ENCODE measurements around the gene DUSP28.

Gene DUSP28

GRCh38 chr2:240588006-240588655, 28.0 kb downstream of the DUSP28 start:
- no peak for DNase-seq

- DNase-seq, result no peak
Observed at GRCh38 chr2:240588669-240589068, 28.5 kb downstream of the DUSP28 start.

GRCh38 chr2:240589375-240589774, 29.2 kb downstream of the DUSP28 start:
- no peak for DNase-seq

DNA sequence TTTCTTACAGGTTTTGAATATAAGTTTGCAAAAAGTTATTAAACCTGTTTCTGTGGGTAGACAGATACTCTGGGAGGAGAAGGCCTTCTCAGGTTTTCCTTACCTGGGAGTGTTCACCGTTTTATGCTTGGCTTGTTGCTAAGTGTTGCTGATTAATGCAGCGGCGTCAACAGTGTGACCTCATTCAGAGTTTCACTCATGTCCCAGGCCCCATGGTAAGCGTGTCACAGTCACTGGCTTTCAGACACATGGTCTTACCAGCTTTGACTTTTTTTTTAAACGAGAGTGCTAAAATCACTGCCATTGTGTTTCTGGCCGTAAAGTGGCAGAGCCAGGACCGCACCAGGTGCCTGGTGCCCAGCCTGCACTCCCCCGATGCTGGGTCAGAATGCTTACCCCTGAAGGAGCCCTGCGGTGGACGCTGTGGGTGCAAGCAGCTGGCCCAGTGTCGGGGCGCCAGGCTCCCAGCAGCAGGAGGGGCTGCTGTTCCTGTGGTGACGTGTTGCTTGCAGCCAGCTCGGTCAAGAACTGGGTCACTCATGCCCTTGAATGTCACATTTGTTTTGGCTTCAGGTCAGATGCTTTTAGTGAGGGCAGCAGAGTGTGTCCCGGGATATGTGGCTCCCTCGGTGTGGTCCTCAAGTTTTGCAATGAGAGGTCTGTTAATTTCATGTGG, 29.8 kb downstream of the DUSP28 start:
- no peak for DNase-seq

DNA sequence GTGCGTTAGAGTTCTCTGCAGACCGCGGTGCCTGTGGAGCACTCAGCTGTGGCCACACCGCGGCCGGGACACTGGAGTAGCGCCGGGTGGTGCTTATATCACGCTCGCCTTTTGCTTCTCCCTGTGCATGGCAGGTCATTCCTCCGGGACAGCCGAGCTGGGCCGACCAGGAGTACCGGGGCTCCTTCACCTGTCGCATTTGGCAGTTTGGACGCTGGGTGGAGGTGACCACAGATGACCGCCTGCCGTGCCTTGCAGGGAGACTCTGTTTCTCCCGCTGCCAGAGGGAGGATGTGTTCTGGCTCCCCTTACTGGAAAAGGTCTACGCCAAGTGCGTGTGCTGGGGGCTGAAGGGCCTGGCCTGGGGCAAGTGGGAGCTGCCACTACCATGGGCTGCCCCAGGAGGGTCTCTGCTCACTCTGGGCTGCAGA, 30.5 kb downstream of the DUSP28 start:
- DNase-seq, result no peak

DNA sequence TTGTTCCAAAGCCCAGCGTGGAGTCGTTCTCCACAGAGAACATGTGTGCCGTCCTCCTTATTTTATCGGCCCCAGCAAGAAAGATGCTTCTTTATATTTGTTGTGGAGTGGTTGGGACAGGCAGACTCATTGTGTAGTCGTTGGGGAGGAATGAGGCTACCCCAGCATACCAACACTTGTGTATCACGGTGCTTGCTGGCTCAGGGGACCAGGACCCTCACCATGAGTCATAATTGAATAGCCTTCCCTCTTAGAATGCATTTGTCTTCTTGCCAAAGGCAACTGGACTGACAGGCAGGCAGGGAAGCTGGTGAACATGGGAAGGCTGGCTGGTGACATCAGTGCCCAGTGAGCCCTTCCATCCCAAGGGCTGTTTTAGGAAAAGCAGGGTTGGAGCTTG, 31.1 kb downstream of the DUSP28 start:
- DNase-seq, result no peak

- no peak for DNase-seq
Observed at GRCh38 chr2:240591784-240592183, 31.6 kb downstream of the DUSP28 start.

GRCh38 chr2:240593026-240593702, 33.0 kb downstream of the DUSP28 start:
- DNase-seq, result peak; percentile 87

- DNase-seq, result no peak
Observed at GRCh38 chr2:240593703-240594451, 33.7 kb downstream of the DUSP28 start.

DNA sequence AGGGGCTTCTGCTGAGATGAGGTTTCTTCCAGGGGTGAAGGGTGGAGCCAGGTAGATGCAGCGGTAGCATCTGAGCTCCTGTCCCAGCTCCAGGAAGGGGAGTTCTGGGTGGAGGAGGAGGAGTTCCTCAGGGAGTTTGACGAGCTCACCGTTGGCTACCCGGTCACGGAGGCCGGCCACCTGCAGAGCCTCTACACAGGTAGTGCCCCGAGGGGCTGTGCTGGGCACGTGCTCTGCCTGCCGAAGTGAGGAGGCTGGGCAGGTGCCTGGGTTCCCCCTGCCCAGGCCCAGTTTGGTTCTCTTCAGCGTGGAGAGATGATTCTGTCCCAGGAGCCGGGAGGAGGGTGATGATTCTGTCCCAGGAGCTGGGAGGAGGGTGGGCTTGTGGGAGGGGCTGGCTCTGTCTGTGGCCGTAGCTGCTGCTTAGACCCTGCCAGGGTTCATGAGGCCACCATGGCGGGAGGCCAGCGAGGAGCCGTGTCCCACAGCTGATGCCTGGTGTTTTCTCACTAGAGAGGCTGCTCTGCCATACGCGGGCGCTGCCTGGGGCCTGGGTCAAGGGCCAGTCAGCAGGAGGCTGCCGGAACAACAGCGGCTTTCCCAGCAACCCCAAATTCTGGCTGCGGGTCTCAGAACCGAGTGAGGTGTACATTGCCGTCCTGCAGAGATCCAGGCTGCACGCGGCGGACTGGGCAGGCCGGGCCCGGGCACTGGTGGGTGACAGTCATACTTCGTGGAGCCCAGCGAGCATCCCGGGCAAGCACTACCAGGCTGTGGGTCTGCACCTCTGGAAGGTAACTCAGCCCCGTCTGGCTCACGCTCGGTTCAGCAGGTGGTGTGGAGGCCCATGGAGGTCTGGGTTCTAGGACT, 34.6 kb downstream of the DUSP28 start:
- DNase-seq, result no peak

- no peak for DNase-seq
Observed at GRCh38 chr2:240595381-240596079, 35.4 kb downstream of the DUSP28 start.

DNA sequence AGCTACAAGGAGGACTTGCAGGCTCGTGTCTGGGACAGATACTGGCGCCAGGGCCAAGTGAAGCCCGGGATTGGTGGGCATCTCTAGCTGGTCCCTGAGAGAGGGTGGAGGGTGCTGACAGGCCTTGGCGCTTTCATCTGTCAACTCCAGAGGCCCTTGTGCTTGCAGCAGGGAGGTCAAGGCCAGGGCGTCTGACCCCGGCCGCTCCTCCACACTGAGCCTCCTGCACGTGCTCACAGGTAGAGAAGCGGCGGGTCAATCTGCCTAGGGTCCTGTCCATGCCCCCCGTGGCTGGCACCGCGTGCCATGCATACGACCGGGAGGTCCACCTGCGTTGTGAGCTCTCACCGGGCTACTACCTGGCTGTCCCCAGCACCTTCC, 35.9 kb downstream of the DUSP28 start:
- DNase-seq, result no peak

GRCh38 chr2:240596491-240596931, 36.4 kb downstream of the DUSP28 start:
- peak; percentile 63 for DNase-seq

- no peak for DNase-seq
Observed at GRCh38 chr2:240597054-240597418, 36.9 kb downstream of the DUSP28 start.

- no peak for DNase-seq
Observed at GRCh38 chr2:240597419-240598181, 37.4 kb downstream of the DUSP28 start.

GRCh38 chr2:240598311-240598911, 38.3 kb downstream of the DUSP28 start:
- no peak for DNase-seq

DNA sequence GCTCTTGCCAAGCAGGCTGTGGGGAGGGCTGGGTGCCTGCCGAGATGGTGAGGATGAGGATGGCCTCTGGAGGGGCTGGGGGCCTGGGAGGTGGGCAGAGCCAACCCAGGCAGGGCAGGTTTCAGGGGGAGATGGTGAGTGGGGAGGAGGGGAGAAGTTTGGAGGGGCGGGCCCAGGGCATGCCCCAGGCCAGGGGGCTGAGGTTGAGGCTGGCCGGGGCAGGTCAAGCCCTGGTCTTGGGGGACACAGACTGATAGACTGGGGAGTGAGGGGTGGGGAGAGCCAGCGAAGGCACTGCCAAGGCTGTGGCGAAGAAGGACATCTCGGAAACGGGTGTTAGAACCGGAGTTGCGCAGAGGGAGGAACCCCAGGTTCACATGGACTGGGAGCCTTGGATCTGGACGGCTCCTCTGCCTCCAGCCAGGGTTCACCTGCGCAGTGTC, 39.0 kb downstream of the DUSP28 start:
- no peak for DNase-seq

GRCh38 chr2:240600451-240600961, 40.3 kb downstream of the DUSP28 start:
- no peak for DNase-seq

DNA sequence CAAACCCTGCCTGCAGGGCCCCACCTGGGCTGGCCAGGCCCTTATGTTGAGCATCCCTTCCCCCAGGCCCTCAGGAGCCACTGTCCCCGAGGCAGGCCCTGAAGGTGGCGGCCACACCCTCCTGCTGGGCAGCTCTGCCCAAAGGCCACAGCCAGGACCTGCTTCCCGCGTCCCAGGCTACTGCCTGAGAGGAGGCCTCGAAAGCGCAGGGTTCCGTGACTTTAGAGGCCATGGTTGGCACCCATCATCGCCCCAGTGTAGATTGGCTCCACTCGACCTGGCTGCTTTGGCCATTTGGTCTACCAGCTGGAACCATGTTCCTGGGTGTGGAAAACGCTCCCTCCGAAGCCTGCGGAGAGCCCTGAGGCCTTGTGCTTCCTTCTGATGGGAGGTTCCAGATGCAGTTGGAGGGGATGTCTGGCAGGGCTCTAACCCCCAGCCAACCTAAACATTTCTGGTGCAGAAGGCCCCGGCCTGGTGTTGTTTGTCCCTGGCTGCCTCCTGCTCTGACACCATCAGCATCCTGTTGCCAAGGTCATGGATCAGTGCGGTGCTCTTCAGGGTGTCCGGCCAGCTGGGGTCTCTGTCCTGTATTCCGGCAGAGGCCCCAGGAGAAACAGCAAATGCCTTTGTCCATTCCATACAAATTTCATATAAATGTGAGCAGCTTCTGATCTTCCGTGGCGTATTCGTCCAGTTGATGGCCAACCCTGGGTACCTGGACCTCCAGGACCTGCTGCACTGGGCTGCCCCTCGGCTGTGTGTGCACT, 41.1 kb downstream of the DUSP28 start:
- no peak for DNase-seq

GRCh38 chr2:240601831-240602160, 41.6 kb downstream of the DUSP28 start:
- DNase-seq, result no peak
